Activated CD4-positive, alpha-beta T cell treated with anti-CD3 and anti-CD28 coated beads, Interleukin-2, Interleukin-6, amounts not matched to agents 100 ng/mL and 50 ng/mL, durations not matched to agents 16 hours and 8 hours (primary cell): Measurements from ENCODE around the gene HOXD1.

Source experiments
- DNase-seq: peaks from one replicate; pipeline ENCODE4 v3.0.0-alpha.2; 2020

HOXD1 gene

GRCh38 chr2:176167398-176167797, 21.1 kb upstream of the HOXD1 start:
- DNase-seq, result no peak

- no peak for DNase-seq
Observed at GRCh38 chr2:176169181-176169580, 19.3 kb upstream of the HOXD1 start.

GRCh38 chr2:176169711-176170110, 18.8 kb upstream of the HOXD1 start:
- DNase-seq, result no peak

GRCh38 chr2:176170602-176171305, 17.7 kb upstream of the HOXD1 start:
- no peak for DNase-seq

GRCh38 chr2:176171351-176172006, 17.0 kb upstream of the HOXD1 start:
- no peak for DNase-seq

GRCh38 chr2:176172007-176172894, 16.2 kb upstream of the HOXD1 start:
- no peak for DNase-seq

- no peak for DNase-seq
Observed at GRCh38 chr2:176172895-176173566, 15.4 kb upstream of the HOXD1 start.

GRCh38 chr2:176173567-176174381, 14.7 kb upstream of the HOXD1 start:
- DNase-seq, result no peak

GRCh38 chr2:176174382-176174823, 14.1 kb upstream of the HOXD1 start:
- no peak for DNase-seq

- peak; percentile 21 for DNase-seq
Observed at GRCh38 chr2:176174824-176175708, 13.4 kb upstream of the HOXD1 start.

- DNase-seq, result no peak
Observed at GRCh38 chr2:176175709-176176607, 12.5 kb upstream of the HOXD1 start.

- DNase-seq, result no peak
Observed at GRCh38 chr2:176177580-176178037, 10.9 kb upstream of the HOXD1 start.

GRCh38 chr2:176178038-176178756, 10.3 kb upstream of the HOXD1 start:
- no peak for DNase-seq

GRCh38 chr2:176178757-176179295, 9.6 kb upstream of the HOXD1 start:
- DNase-seq, result no peak

GRCh38 chr2:176181551-176181950, 6.9 kb upstream of the HOXD1 start:
- no peak for DNase-seq

GRCh38 chr2:176182671-176183070, 5.8 kb upstream of the HOXD1 start:
- DNase-seq, result no peak

GRCh38 chr2:176184749-176185148, 3.7 kb upstream of the HOXD1 start:
- no peak for DNase-seq

- DNase-seq, result no peak
Observed at GRCh38 chr2:176186024-176186423, 2.4 kb upstream of the HOXD1 start.
